RWPE1 (cell line): ENCODE results near the gene TANC1.

ENCODE experiments used
- CTCF ChIA-PET: fragments of 350-600 bp; sonication (Branson Sonifier 250); formaldehyde crosslinking; extraction: SDS; loops from one replicate; lab custom pipeline; 2021; lab: Yijun Ruan, JAX
- POLR2A ChIA-PET: fragments of 400-600 bp; formaldehyde crosslinking; extraction: SDS; loops from one replicate; lab custom pipeline; 2020; ENCODE audit warnings: antibody characterized with exemption; ENCODE audit not compliant: low non-redundant PET; lab: Yijun Ruan, JAX
- DNase-seq: peaks from one replicate; pipeline ENCODE4 v3.0.0; 2012; ENCODE audit warnings: low spot score
- H3K27ac ChIP-seq: fragments of 450-650 bp; 2 replicates; pipeline ENCODE4 v1.5.1; 2017
- TF ChIP-seq, protein P1 (sequence below): fragments of 450-650 bp; conservative IDR thresholded peaks from 2 replicates; pipeline ENCODE4 v1.5.1; 2017; ENCODE audit warnings: low read depth, mild to moderate bottlenecking

Gene TANC1

DNA sequence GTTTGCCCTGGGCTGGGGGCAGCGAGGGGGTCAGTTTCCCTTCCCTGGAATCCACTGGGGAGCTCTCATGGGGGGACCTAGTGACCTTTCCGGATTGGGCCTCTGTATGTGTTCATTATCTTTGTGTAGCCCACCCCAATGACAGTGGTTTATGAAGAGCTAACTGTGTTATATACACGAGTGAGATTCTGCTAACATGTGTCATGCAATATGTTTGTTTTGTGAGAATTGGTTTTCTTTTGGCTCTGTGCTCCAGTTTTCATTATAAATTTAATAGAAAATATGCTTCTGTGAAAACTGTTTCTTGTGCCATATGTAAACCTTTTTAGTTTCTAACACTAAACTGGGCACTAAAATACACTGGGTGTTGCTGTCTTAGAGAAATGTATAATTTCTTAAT is 207.5 kb downstream of the TANC1 start:
- no peak for DNase-seq
- no peak overlapping the region for H3K27ac ChIP-seq
- TF ChIP-seq, protein P1, sequence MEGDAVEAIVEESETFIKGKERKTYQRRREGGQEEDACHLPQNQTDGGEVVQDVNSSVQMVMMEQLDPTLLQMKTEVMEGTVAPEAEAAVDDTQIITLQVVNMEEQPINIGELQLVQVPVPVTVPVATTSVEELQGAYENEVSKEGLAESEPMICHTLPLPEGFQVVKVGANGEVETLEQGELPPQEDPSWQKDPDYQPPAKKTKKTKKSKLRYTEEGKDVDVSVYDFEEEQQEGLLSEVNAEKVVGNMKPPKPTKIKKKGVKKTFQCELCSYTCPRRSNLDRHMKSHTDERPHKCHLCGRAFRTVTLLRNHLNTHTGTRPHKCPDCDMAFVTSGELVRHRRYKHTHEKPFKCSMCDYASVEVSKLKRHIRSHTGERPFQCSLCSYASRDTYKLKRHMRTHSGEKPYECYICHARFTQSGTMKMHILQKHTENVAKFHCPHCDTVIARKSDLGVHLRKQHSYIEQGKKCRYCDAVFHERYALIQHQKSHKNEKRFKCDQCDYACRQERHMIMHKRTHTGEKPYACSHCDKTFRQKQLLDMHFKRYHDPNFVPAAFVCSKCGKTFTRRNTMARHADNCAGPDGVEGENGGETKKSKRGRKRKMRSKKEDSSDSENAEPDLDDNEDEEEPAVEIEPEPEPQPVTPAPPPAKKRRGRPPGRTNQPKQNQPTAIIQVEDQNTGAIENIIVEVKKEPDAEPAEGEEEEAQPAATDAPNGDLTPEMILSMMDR: no peak
- CTCF ChIA-PET: interaction anchor here (0.7 to 0.8 kb wide), 2 partner anchors 28 to 49 kb away, joined by 3 to 4 read pairs; no protein-coding TSS in a partner anchor
- POLR2A ChIA-PET: interaction anchor here (0.6 kb wide), 1 partner anchor 200 kb away, joined by 4 read pairs; no protein-coding TSS in a partner anchor

DNA sequence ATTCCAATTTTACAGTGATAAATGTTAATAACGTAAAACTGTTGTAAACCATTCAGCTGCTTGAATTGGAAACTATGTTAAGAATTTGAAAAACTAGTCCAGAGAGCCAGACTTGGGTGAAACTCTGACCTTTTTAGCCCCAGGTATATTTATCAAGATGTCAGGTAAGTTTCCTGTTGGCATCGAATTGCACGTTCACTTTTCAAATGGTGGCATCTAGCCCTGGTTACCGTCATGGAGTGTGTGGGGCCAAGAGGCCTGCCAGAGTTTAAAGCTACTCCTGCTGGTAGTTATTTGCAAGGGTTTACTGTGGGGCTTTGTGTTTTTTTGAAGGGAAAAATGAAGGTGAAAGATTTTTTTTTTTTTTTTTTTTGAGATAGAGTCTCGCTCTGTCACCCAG is 208.1 kb downstream of the TANC1 start:
- DNase-seq: no peak
- no peak overlapping the region for H3K27ac ChIP-seq
- ChIA-PET CTCF (interaction anchor here (0.6 to 0.8 kb wide), 2 partner anchors 50 to 1146 kb away, joined by 4 read pairs; no protein-coding TSS in a partner anchor), POLR2A (no interaction called here)
- TF ChIP-seq, protein P1: no peak

DNA sequence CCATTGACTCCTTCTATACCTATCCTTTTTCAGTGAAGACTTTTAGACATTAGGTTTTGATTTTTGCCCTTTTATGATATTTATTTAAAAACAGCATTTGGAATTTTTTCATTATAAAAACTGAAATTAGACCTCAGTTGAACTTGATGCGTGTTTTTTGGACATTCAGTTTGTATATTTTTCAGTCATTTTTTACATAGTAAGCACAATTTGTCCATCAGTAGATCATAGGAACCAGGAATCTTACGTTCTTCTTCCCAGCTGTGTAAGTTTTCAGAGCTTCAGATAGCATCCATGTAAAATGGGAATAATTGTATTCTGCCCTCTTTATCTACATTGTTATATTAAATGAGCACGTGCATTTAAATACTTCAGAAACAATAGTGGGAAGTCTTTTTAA is 208.9 kb downstream of the TANC1 start:
- TF ChIP-seq, protein P1: no peak
- H3K27ac ChIP-seq: no peak overlapping the region
- ChIA-PET CTCF (no interaction called here), POLR2A (no interaction called here)
- DNase-seq: no peak

DNA sequence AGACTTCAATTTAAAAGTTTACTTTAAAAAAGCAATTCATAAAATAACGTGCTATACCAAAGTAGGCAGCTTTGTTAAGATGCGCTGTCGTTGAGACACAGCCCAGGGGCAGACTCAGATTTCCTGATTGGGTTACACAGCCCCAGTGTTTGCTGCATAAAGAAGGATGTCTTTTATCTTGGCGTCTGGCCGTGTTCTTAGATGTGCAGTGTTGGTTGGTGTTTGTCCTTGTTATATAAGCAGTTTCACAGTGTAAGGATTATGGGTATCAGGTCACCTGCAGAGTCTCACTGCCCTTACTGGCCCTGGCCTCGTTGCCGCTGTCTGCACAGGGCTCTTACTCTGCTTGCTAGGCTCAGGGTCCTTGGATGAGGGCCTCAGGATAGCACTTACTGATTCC is 209.5 kb downstream of the TANC1 start:
- POLR2A ChIA-PET: no interaction called here
- no peak overlapping the region for H3K27ac ChIP-seq
- no peak for DNase-seq
- TF ChIP-seq, protein P1: no peak
- CTCF ChIA-PET: interaction anchor here (0.6 kb wide), 1 partner anchor 139 kb away, joined by 3 read pairs; no protein-coding TSS in a partner anchor

DNA sequence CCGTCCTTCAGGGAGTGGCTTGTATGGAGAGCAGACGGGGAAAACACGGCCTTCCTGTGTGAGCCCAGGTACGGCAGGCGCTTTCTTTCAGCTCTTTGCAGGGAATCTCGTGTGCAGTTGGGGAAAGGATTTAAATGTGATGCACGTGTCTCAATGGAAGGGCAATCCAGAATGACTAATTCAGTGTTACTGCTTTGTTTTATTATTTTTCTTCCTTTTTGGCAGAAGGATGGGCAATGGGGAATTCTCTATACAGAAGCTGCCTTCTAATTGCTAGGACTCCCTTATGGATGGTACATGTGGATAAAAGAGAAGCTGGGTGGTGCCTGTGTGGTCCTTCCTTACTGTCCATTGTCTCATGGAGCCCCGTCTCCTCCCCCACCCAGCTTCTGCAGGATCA is 210.7 kb downstream of the TANC1 start:
- CTCF ChIA-PET: interaction anchor here (0.5 to 1.2 kb wide), 4 partner anchors 10 to 1581 kb away, joined by 3 to 5 read pairs (median 4); no protein-coding TSS in a partner anchor
- no peak overlapping the region for H3K27ac ChIP-seq
- DNase-seq: no peak
- POLR2A ChIA-PET: no interaction called here
- TF ChIP-seq, protein P1: no peak

DNA sequence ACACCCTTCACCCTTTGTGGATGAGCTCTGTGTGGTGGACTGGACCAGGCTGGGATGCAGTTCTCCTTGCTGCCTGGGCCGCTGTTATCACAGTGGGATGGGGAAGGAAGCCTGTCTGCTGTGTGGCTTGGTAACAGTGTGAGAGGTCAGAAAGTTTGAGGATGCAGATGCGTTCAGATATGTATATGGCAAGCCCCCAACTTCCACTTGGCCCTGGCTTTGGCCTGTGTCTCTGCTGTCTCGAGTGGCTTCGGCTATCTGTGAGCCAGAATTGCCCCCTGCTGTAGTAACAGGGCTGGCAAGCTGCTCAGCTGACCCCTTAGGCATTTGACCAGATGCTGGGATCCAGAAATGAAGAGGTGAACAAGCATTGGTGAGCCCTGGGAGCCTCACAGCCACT is 211.3 kb downstream of the TANC1 start:
- H3K27ac ChIP-seq: no peak overlapping the region
- POLR2A ChIA-PET: no interaction called here
- CTCF ChIA-PET: interaction anchor here (1.2 kb wide), 1 partner anchor 11 kb away, joined by 3 read pairs; no protein-coding TSS in a partner anchor
- DNase-seq: no peak
- TF ChIP-seq, protein P1: no peak
